Measurements from ENCODE around the gene FNDC1. TPM values are rescaled to one million over a fixed set of nuclear protein-coding genes. Genes with fewer than 3 reads are reported as not detected.
A peak's percentile ranks its signal among the peaks of the same experiment; 100 is the strongest.

FNDC1 gene
- total RNA-seq, 2 donors from 2014 or later: 4.1 to 5.3 TPM

DNA sequence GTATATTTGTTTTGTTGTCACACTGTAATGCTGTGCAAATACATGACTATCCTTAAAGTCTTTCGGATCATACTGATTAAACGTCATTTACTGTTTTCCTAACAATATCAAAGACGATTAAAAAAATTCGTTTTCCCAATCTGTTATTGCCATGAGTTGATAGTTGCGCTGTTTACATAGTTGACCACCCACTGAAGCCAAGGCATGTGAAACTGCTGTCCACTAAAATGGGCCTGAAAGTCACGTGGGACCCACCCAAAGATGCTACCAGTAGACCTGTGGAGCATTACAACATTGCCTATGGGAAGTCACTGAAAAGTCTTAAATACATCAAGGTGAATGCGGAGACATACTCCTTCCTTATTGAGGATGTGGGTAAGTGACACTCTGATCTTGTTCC lies 28.1 kb downstream of the FNDC1 start:
- H3K36me3 ChIP-seq: no peaks in the 10 kb centered on the region
- no peaks in the 10 kb centered on the region for H3K4me1 ChIP-seq (ENCODE audit: control insufficient read depth in 1 of 2, low read depth in 2 of 2)
- H3K4me3 ChIP-seq: no peak overlapping the region
- H3K9me3 ChIP-seq: no peaks in the 10 kb centered on the region
- H3K27ac ChIP-seq: no peak overlapping the region
- DNase-seq (ENCODE audit: low spot score): no peak
- no peak for ATAC-seq (ENCODE audit: insufficient number of reproducible peaks, low FRiP score, low read depth)
- TF ChIP-seq, protein P1, sequence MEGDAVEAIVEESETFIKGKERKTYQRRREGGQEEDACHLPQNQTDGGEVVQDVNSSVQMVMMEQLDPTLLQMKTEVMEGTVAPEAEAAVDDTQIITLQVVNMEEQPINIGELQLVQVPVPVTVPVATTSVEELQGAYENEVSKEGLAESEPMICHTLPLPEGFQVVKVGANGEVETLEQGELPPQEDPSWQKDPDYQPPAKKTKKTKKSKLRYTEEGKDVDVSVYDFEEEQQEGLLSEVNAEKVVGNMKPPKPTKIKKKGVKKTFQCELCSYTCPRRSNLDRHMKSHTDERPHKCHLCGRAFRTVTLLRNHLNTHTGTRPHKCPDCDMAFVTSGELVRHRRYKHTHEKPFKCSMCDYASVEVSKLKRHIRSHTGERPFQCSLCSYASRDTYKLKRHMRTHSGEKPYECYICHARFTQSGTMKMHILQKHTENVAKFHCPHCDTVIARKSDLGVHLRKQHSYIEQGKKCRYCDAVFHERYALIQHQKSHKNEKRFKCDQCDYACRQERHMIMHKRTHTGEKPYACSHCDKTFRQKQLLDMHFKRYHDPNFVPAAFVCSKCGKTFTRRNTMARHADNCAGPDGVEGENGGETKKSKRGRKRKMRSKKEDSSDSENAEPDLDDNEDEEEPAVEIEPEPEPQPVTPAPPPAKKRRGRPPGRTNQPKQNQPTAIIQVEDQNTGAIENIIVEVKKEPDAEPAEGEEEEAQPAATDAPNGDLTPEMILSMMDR (IDR thresholded peaks at IDR 0.05): no peak
- H3K27me3 ChIP-seq (replicated peaks; ENCODE audit: insufficient read depth): no peaks in the 10 kb centered on the region

DNA sequence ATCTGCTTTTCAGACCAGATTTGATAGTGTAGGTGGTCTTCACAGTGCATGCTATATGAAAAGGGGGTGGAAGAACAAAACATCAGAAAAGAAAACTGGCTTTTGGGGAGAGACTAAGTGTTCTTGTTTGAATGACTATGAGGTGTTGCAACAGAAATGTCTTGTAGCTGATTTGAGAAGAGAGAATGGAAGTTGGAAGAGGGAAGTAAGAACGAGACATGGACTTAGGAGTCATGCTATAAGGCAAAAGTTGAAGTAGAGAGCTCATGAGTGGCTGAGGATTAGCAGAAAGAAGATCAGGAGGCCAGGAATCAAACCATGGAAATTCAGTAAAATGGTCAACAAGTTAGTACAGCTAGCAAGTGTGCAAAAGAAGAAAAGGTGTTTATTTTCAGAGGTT lies 32.1 kb downstream of the FNDC1 start:
- TF ChIP-seq, protein P1 (IDR thresholded peaks at IDR 0.05): no peak
- Histone ChIP-seq H3K9me3 (no peaks in the 10 kb centered on the region), H3K36me3 (no peaks in the 10 kb centered on the region), H3K4me1 (ENCODE audit: control insufficient read depth in 1 of 2, low read depth in 2 of 2) (peaks cover 10 to 25% of the 10 kb centered on the region in 2 donors), H3K4me3 (no peak overlapping the region), H3K27ac (no peak overlapping the region), H3K27me3 (replicated peaks; ENCODE audit: insufficient read depth) (no peaks in the 10 kb centered on the region)
- DNase-seq (ENCODE audit: low spot score): no peak
- no peak for ATAC-seq (ENCODE audit: insufficient number of reproducible peaks, low FRiP score, low read depth)

DNA sequence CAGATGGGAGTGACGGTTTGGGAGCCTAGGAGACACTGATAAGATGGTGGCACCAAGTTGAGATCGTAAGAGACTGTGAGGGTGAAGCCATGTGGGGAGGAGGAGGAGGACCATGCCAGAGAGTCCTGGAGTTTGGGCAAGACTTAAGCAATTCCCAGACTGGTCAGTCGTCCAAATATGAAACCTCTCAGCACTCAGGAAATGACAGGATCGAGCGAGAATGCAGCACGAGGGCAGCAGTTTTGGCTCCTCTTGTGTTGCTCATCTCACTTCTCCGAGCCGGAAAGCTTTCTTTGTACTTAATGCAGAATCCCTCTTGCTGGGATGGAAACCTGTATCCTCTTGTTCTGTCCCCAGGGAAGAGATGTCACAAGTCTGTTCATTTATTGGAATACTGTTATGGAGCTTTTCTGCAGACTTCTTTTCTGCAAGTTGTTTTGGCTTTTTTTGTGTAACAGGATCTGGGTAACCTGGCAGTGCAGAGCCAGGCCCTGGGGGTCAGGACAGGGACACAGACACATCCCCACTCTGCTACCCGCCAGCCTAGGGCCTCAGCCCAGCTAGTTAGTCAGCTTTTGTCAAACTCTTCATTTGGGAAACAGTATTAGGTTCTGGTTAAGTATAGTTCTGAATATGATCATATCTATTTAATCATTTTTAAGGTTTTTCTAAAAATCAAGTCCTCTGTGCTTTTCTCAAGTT lies 34.3 kb downstream of the FNDC1 start:
- ATAC-seq (ENCODE audit: insufficient number of reproducible peaks, low FRiP score, low read depth) (peak; percentile 94), DNase-seq (ENCODE audit: low spot score) (peak; percentile 19)
- Histone ChIP-seq H3K4me3 (peak overlapping the region; percentile 26), H3K27ac (peak overlapping the region; percentile 84 to 92), H3K4me1 (ENCODE audit: control insufficient read depth in 1 of 2, low read depth in 2 of 2) (peaks cover 10 to 25% of the 10 kb centered on the region in 2 donors), H3K27me3 (replicated peaks; ENCODE audit: insufficient read depth) (no peaks in the 10 kb centered on the region), H3K36me3 (no peaks in the 10 kb centered on the region), H3K9me3 (no peaks in the 10 kb centered on the region)
- TF ChIP-seq, protein P1 (IDR thresholded peaks at IDR 0.05): no peak

DNA sequence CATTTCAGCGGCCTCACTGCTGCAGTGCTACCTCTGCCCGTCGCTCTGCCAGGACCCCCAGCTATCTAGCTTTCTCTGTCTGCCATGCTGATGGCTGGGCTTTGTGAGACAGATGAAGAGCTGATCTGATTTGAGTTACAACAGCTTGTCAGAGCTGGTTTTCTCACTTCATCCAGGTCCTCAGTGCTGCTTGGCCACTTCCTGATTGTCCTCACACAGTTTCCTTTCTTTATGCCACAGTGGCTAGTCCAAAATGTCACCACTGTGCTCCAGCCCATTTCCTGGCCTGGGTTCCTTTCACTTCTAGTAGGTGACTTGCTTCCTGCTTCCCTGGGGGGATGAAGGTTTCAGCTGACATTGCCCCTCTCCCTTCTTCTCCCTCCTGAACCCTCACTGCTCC lies 35.4 kb downstream of the FNDC1 start:
- ATAC-seq (ENCODE audit: insufficient number of reproducible peaks, low FRiP score, low read depth) (no peak), DNase-seq (ENCODE audit: low spot score) (no peak)
- TF ChIP-seq, protein P1 (IDR thresholded peaks at IDR 0.05): no peak
- Histone ChIP-seq H3K4me3 (no peak overlapping the region), H3K4me1 (ENCODE audit: control insufficient read depth in 1 of 2, low read depth in 2 of 2) (peaks cover 10 to 25% of the 10 kb centered on the region in 2 donors), H3K36me3 (no peaks in the 10 kb centered on the region), H3K27me3 (replicated peaks; ENCODE audit: insufficient read depth) (no peaks in the 10 kb centered on the region), H3K27ac (peak overlapping the region; percentile 84 to 92), H3K9me3 (no peaks in the 10 kb centered on the region)

DNA sequence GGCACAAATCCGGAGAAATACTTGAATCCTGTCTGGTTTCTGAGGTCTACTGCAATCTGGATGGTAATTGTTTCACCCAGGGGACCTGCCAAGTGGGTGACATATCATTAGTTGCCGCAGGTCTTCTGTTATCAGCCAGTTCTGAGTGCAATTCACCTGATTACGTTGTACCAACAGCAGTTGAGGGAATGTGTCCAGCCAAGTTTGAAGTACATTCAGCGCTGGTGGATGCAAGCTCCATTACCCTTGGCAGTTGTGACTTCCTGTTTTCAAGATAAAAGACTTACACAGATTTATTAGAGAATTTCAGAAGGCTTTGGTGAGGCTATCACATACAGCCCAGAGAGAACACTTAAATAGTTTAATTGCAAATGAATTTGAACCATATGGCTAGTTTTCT lies 42.8 kb downstream of the FNDC1 start:
- DNase-seq (ENCODE audit: low spot score) (no peak), ATAC-seq (ENCODE audit: insufficient number of reproducible peaks, low FRiP score, low read depth) (no peak)
- no peak overlapping the region for H3K4me3 ChIP-seq
- H3K27me3 ChIP-seq (replicated peaks; ENCODE audit: insufficient read depth): no peaks in the 10 kb centered on the region
- no peak overlapping the region for H3K27ac ChIP-seq
- TF ChIP-seq, protein P1 (IDR thresholded peaks at IDR 0.05): no peak
- H3K36me3 ChIP-seq: no peaks in the 10 kb centered on the region
- peaks cover 0 to 34% of the 10 kb centered on the region in 2 donors for H3K4me1 ChIP-seq (ENCODE audit: control insufficient read depth in 1 of 2, low read depth in 2 of 2)
- no peaks in the 10 kb centered on the region for H3K9me3 ChIP-seq

Measured in thoracic aorta (tissue), 2 donors.